ENCODE results near the gene ANKRD10.

ANKRD10 gene

GRCh38 chr13:110904748-110905147, 10.1 kb downstream of the ANKRD10 start:
- TF ChIP-seq, protein P1, sequence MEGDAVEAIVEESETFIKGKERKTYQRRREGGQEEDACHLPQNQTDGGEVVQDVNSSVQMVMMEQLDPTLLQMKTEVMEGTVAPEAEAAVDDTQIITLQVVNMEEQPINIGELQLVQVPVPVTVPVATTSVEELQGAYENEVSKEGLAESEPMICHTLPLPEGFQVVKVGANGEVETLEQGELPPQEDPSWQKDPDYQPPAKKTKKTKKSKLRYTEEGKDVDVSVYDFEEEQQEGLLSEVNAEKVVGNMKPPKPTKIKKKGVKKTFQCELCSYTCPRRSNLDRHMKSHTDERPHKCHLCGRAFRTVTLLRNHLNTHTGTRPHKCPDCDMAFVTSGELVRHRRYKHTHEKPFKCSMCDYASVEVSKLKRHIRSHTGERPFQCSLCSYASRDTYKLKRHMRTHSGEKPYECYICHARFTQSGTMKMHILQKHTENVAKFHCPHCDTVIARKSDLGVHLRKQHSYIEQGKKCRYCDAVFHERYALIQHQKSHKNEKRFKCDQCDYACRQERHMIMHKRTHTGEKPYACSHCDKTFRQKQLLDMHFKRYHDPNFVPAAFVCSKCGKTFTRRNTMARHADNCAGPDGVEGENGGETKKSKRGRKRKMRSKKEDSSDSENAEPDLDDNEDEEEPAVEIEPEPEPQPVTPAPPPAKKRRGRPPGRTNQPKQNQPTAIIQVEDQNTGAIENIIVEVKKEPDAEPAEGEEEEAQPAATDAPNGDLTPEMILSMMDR (IDR thresholded peaks at IDR 0.05; ENCODE audit: insufficient read depth, low read depth, low read length, missing control alignments), result no peak
- DNase-seq (ENCODE audit: low read depth), result no peak
- no peak overlapping the region for H3K4me3 ChIP-seq (ENCODE audit: low read depth, low read length)

- no peak overlapping the region for H3K4me3 ChIP-seq (ENCODE audit: low read depth, low read length)
- no peak for DNase-seq (ENCODE audit: low read depth)
- TF ChIP-seq, protein P1 (IDR thresholded peaks at IDR 0.05; ENCODE audit: insufficient read depth, low read depth, low read length, missing control alignments), result no peak
Measured at GRCh38 chr13:110902370-110902769, 12.5 kb downstream of the ANKRD10 start.

DNA sequence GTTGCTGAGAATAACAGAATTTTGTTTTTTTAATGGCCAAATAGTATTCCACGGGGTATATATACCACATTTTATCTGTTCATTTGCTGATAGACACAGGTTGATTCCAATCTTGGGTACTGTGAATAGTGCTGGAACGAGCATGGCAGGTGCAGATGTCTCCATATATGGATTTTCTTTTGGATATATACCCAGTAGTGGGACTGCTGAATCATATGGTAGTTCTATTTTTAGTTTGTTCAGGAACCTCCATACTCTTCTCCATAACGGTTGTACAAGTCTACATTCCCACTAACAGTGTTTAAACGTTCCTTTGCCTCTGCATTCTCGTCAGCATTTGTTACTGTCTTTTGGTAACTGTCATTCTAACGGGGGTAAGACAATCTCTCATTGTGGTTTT, 17.3 kb downstream of the ANKRD10 start:
- TF ChIP-seq, protein P1 (IDR thresholded peaks at IDR 0.05; ENCODE audit: insufficient read depth, low read depth, low read length, missing control alignments), result no peak
- no peak for DNase-seq (ENCODE audit: low read depth)
- H3K4me3 ChIP-seq (ENCODE audit: low read depth, low read length), result no peak overlapping the region

GRCh38 chr13:110897014-110897413, 17.9 kb downstream of the ANKRD10 start:
- DNase-seq (ENCODE audit: low read depth), result no peak
- TF ChIP-seq, protein P1 (IDR thresholded peaks at IDR 0.05; ENCODE audit: insufficient read depth, low read depth, low read length, missing control alignments), result no peak
- H3K4me3 ChIP-seq (ENCODE audit: low read depth, low read length), result no peak overlapping the region

- H3K4me3 ChIP-seq (ENCODE audit: low read depth, low read length), result no peak overlapping the region
- TF ChIP-seq, protein P1 (IDR thresholded peaks at IDR 0.05; ENCODE audit: insufficient read depth, low read depth, low read length, missing control alignments), result no peak
- no peak for DNase-seq (ENCODE audit: low read depth)
Measured at GRCh38 chr13:110894086-110894485, 20.8 kb downstream of the ANKRD10 start.

GRCh38 chr13:110893571-110893970, 21.3 kb downstream of the ANKRD10 start:
- no peak overlapping the region for H3K4me3 ChIP-seq (ENCODE audit: low read depth, low read length)
- no peak for DNase-seq (ENCODE audit: low read depth)
- TF ChIP-seq, protein P1 (IDR thresholded peaks at IDR 0.05; ENCODE audit: insufficient read depth, low read depth, low read length, missing control alignments), result no peak
